ENCODE data around the gene NR1D1.

NR1D1 gene

DNA sequence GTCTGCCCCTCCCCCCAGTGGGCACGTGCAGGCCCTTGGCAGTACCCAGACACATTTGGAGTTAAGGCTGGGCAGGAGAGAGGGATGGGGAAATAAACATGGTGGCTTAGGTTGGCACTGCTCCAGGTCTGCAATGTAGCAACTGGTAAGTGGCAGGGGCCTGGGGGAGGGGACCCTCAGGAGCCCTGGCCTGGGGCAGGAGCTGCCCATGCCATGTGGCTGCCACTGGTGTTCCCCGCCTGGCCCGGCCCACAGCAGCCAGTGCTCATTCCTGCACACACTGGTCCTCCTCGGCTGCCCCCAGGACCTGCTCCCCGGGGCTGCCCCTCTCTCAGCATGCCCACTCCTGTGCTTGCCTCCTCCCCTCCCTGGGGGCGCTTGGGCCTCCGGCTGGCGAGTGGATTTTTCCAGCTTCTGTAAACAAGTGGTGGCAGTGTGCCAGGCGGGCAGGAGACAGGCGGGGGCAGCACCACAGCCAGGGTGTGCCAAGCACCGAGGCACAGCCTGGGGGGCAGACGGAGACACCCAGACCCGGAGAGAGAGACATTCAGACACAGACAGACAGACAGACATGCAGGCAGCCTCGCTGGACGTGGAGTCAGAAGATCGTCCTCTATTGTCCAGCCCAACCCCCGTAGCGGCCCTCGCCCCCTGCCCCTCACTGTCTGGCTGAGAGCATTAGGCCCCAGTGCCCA, 28.2 kb downstream of the NR1D1 start:
- TF ChIP-seq POLR2A (IDR thresholded peaks at IDR 0.05; ENCODE audit: low read depth, low read length) (no peak), POLR2AphosphoS5 (IDR thresholded peaks at IDR 0.05; ENCODE audit: low read depth, low read length) (no peak), TAF1 (IDR thresholded peaks at IDR 0.05; ENCODE audit: borderline replicate concordance, low read depth, low read length) (no peak)
- FAIRE-seq (no peak), DNase-seq (ENCODE audit: insufficient read length) (no peak)

DNA sequence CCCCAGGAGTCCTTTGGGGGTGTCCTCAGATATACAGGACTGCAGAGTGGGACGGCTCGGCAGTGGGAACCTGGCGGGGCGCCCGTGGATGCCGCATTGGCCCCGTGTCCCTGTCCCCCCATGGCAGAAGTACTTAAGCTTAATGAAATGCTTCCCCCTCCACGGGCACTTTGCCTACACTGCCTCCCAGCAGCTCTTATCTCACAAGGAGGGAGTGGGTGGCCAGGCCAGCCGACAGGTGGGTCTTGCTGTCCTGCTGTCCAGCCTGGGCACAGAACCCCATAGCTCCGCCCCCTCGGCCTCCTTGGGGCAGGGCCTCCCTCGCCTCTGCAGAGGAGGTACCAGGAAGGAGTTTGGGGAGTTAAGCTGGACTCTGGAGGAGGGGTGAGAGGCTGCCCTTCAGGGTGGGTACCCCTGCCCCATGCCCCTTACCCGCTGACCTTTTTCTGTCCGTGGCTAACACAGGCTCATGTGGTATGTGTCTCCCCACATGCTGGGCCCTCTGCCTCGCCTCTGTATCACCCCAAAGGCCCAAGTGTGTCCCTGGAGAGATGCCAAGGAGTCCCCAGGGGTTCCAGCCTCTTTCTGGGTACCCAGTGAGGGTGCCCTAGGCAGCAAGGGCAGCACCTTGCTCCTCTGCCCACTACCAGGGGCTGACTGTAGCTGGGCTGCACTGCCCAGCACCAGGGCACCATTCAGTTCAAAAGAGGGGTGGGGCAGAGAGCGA, 28.9 kb downstream of the NR1D1 start:
- no peak for TF ChIP-seq TAF1 (IDR thresholded peaks at IDR 0.05; ENCODE audit: borderline replicate concordance, low read depth, low read length)
- TF ChIP-seq POLR2A (IDR thresholded peaks at IDR 0.05; ENCODE audit: low read depth, low read length), result no peak
- TF ChIP-seq POLR2AphosphoS5 (IDR thresholded peaks at IDR 0.05; ENCODE audit: low read depth, low read length), result no peak
- no peak for FAIRE-seq
- no peak for DNase-seq (ENCODE audit: insufficient read length)

DNA sequence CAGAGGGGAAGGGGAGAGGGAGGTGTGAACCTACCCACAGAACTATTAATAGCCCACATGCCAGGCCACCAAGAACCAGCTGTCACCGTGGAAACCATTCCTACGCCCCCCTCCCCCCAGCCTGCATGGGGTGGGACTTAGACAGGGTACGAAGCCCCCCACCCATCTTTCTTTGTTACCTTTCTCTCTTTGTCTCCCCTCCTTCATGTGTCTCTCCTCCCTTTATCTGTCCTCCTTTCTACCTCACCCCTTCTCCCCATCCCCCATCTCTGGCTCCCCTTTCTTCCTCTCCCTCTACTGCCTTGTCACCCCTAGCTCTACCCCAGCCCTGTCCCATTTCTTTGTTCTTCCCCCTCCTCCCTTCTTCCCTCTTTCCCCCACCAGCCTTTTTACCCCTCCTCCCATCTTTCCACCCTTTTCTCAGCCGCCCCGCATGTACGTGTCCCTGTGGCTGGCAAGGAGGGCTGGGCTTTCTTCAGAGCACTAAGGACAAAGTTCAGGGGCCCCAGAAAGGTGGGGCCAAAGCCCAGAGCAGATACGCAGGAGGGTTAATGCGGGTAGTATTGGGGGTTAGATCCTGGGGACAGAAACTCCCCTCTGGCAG, 29.6 kb downstream of the NR1D1 start:
- FAIRE-seq, result no peak
- no peak for DNase-seq (ENCODE audit: insufficient read length)
- TF ChIP-seq TAF1 (IDR thresholded peaks at IDR 0.05; ENCODE audit: borderline replicate concordance, low read depth, low read length), result no peak
- TF ChIP-seq POLR2AphosphoS5 (IDR thresholded peaks at IDR 0.05; ENCODE audit: low read depth, low read length), result no peak
- no peak for TF ChIP-seq POLR2A (IDR thresholded peaks at IDR 0.05; ENCODE audit: low read depth, low read length)

DNA sequence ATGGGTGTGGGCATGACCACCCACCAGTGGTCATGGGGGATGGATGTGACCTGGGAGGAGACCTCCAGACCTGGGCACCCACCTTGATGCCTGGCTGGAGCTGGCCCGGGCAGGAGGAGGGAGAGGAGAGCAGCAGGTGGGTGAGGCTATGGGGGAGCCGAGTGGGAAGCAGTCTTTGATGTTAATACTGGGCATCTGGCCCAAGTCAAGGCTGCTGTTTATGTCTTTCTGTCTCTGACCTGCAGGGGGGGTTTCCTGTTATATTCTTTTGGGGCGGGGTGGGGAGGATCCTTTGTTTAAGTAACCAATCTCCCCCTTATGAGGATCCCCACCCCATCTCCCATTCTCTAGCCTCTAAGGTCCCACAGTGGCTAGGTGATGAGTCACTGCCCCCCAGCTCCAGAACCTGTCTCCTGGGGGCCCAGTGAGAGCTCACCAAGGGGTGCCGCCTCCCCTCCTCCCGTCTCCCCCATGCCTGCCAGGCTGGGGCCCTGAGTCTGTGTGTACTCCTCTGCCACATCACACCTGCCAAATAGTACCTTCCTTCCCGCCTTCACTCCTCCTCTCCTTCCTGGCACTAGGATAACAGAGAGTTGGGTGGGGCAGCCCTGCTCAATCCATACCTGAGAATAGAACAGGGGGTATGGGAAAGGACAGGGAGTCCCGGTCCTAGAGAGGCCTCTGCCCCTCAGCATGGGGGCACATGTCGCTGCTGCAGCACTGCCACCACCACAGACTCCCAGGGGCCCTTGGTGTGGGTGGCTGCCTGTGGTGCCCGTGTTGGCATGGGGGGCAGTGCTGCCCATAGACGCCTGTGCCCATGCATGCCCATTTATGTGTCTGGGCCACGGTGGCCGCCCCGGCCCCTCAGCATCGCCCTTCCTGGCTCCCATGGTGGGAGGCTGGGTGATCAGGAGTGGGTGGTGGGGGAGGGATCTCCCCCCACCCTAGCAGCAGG, 30.4 kb downstream of the NR1D1 start:
- peak; percentile 79 for FAIRE-seq
- TF ChIP-seq TAF1 (IDR thresholded peaks at IDR 0.05; ENCODE audit: borderline replicate concordance, low read depth, low read length) (no peak), POLR2AphosphoS5 (IDR thresholded peaks at IDR 0.05; ENCODE audit: low read depth, low read length) (no peak), POLR2A (IDR thresholded peaks at IDR 0.05; ENCODE audit: low read depth, low read length) (no peak)
- no peak for DNase-seq (ENCODE audit: insufficient read length)

DNA sequence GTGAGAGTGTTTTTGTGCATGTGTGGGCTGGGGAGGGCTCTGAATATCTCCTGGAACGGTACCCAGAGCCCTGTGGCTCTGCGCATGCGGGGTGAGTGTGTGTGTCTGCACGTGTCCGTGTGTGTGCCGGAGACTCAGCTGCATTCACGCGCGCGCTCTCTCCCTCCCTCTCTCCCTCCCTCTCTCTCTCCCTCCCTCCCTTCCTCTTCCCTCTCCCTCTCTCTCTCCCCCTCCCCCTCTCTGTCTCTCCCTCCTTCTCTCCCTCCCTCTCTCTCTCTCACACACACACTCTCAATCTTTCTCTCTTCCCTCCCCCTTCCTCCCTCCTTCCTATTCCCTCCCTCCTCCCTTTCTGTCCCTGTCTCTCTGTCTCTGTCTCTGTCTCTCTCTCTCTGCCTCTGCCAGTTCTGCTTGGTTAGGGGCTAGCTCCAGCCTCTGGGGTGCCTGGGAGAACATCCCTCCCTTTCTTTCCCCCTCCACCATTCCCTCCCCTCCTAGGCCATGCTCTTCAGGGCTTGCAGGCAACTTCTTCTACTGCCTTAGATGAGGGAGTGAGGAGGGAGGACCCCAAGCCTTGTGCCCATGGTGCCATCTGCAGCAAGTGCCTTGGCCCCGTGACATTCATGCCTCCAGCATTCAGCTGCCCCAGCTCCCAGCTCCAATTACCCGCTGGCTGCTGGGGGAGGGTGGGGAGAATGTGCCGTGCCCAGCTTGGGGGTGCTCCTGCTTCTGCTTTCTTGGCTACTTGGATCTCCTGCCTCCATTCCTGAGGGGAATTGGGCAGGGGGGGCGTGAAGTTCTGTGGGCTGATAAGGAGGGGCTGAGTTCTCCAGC, 31.3 kb downstream of the NR1D1 start:
- no peak for DNase-seq (ENCODE audit: insufficient read length)
- peak; percentile 84 for FAIRE-seq
- TF ChIP-seq POLR2A (IDR thresholded peaks at IDR 0.05; ENCODE audit: low read depth, low read length), result no peak
- no peak for TF ChIP-seq POLR2AphosphoS5 (IDR thresholded peaks at IDR 0.05; ENCODE audit: low read depth, low read length)
- TF ChIP-seq TAF1 (IDR thresholded peaks at IDR 0.05; ENCODE audit: borderline replicate concordance, low read depth, low read length), result no peak

DNA sequence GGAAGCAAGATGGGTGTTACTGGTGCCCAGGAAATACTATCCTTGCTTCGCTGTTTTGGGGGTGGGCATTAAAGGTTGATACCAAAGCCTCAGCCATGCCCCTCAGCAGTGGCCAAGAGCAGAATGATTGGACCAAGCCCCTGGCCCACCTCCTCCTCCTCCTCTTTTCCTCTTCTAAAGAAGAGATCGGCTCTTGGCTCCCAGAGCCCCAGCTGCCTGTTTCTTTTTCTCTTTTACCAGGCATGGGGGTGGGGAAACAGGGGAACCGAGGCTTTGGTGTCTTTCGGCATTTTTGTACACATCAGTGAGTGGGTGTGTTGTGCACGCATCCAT, 31.8 kb downstream of the NR1D1 start:
- no peak for FAIRE-seq
- TF ChIP-seq TAF1 (IDR thresholded peaks at IDR 0.05; ENCODE audit: borderline replicate concordance, low read depth, low read length), result no peak
- no peak for TF ChIP-seq POLR2AphosphoS5 (IDR thresholded peaks at IDR 0.05; ENCODE audit: low read depth, low read length)
- no peak for TF ChIP-seq POLR2A (IDR thresholded peaks at IDR 0.05; ENCODE audit: low read depth, low read length)
- DNase-seq (ENCODE audit: insufficient read length), result no peak

DNA sequence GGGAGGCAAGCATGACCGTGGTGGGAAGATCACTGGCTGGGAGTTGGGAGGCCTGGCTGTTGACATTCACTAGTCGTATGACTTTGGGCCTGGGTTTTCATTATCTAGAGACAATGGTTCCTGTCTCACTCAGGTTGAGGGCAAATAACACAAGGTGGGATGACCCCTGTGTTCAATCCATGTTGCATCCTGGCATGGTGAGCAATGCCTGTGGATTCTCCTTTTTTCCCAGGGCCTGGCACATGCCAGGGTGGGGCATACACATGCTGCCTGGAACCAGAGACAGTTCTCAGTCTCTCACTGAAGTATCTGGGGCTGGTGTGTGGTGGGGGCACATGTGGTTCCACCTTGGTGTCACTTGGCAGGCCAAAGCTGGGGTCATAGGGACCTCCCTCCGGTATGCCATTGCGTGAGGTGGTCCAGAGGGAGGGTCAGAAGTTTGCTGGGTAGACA, 32.2 kb downstream of the NR1D1 start:
- TF ChIP-seq POLR2AphosphoS5 (IDR thresholded peaks at IDR 0.05; ENCODE audit: low read depth, low read length) (no peak), POLR2A (IDR thresholded peaks at IDR 0.05; ENCODE audit: low read depth, low read length) (no peak), TAF1 (IDR thresholded peaks at IDR 0.05; ENCODE audit: borderline replicate concordance, low read depth, low read length) (no peak)
- DNase-seq (ENCODE audit: insufficient read length), result no peak
- no peak for FAIRE-seq

DNA sequence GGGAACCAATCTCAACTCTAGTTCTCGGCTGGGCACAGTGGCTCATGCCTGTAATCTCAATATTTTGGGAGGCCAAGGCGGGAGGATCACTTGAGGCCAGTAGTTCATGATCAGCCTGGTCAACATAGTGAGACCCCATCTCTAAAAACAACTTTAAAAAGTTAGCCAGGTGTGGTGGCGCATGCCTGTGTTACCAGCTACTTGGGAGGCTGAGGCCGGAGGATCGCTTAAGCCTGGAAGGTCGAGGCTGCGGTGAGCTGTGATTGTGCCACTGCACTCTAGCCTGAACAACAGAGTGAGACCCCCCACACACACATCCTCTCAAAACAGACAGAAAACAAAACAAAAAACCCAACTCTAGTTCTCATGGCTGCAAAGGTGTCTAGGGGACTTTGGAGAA, 32.7 kb downstream of the NR1D1 start:
- no peak for FAIRE-seq
- DNase-seq (ENCODE audit: insufficient read length), result no peak
- TF ChIP-seq TAF1 (IDR thresholded peaks at IDR 0.05; ENCODE audit: borderline replicate concordance, low read depth, low read length) (no peak), POLR2AphosphoS5 (IDR thresholded peaks at IDR 0.05; ENCODE audit: low read depth, low read length) (no peak), POLR2A (IDR thresholded peaks at IDR 0.05; ENCODE audit: low read depth, low read length) (no peak)

DNA sequence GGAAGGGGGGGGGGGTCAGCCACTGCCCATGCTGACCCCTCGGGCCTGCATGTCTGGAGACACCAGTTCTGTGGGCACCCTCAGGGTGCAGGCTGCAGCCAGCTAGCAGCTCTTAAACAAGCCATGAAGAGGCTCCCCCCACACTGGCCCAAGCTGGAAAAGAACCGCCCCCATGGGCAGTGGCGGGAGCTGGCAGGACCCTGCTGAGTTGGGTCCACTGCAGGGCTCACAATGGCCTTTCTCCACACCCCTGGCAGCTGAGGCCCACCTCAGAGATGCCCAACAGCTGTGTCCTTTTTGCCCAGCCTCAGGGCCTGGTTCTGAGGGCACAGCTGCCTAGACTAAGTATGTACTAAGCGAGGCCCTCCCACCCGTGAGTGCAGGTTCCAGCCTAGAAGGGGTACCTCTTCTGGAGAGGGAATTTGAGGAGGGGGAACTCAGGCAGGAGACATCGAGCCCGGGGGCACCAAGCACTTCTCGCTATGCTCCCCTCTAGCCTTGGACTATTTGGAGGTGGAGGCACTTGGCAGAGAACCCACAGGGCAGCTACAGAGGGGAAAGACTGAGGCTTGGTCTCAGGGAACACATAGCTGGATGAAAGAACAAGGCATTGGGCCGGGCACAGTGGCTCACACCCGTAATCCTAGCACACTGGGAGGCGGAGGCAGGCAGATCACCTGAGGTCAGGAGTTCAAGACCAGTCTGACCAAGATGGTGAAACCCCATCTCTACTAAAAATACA, 34.4 kb downstream of the NR1D1 start:
- no peak for DNase-seq (ENCODE audit: insufficient read length)
- FAIRE-seq, result no peak
- TF ChIP-seq TAF1 (IDR thresholded peaks at IDR 0.05; ENCODE audit: borderline replicate concordance, low read depth, low read length), result no peak
- no peak for TF ChIP-seq POLR2A (IDR thresholded peaks at IDR 0.05; ENCODE audit: low read depth, low read length)
- no peak for TF ChIP-seq POLR2AphosphoS5 (IDR thresholded peaks at IDR 0.05; ENCODE audit: low read depth, low read length)
